Erythroblast (primary cell): ENCODE measurements around the gene CPSF2.
"Not testable (repeated sequence)": the region's sequence is repeated elsewhere in the genome, so short reads cannot be mapped to it uniquely, and the experiment has no call there.

Experiments
- DNase-seq, 2 experiments: peaks; one replicate each; lab custom pipeline; 2025; lab: John Stamatoyannopoulos, UW
- GATA1 ChIP-seq: IDR thresholded peaks from 2 replicates; pipeline ENCODE4 v1.6.1; 2011; ENCODE audit warnings: low read depth, mild to moderate bottlenecking, control low read depth, low read length, moderate library complexity
- POLR2A ChIP-seq: IDR thresholded peaks from 2 replicates; pipeline ENCODE4 v1.6.1; 2011; ENCODE audit warnings: mild to moderate bottlenecking, low read length

CPSF2 gene

DNA sequence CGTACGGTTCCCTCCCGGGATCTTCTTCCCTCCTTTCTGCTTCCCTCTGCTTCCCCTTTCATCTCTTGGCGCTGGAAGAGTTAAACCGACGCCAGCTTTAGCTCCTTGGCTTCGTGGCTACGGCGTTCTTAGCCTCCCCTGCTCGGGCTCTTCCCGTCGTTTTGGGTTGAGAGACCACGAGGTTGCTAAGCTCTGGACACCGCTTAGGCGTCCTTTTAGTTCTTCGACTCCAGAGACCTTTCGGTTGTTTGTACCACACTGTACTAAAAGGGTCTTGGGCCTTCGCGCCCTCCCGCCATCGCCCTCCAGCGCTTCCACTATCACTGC is 545 bp downstream of the CPSF2 start:
- peak; percentile 58 to 77 for DNase-seq
- no peak for TF ChIP-seq GATA1
- no peak for TF ChIP-seq POLR2A

DNA sequence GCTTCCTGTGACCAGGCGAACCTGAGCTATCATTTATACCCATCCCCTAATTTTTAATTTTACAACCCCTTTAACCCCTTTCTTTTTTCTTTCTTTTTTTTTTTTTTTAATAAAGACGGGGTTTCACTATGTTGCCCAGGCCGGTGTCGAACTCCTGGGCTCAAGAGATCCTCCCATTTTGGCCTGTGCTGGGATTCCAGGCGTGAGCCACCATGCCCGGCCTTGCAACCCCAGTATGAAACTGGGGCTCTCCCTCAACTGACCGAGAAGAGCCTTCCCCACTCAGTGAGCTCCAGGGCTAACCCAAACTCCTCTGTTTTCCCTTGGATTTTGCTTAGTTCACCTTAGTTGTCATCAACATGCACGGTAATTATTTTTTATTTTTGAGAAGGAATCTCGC is 992 bp downstream of the CPSF2 start:
- TF ChIP-seq POLR2A (no peak), GATA1 (no peak)
- DNase-seq: peak; percentile 40 to 52

DNA sequence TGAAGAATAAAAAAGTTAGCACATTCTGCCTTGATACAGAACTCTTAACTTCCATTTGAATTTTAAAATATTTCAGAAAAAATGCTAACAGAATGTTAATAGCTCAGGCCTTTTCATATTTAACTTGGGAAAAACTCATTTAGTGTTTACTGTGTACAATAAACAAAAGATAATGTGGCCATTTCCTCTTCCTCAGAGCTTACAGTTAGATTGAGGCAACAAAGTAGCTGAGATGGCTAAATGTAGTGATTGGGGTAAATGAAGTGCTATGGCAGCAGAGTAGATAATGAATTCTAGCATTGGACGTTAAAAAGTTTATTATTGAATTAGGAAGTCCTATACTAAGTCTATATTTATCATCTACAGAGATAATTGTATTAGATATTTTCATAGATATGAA is 12.7 kb downstream of the CPSF2 start:
- no peak for TF ChIP-seq GATA1
- no peak for TF ChIP-seq POLR2A
- DNase-seq: no peak

DNA sequence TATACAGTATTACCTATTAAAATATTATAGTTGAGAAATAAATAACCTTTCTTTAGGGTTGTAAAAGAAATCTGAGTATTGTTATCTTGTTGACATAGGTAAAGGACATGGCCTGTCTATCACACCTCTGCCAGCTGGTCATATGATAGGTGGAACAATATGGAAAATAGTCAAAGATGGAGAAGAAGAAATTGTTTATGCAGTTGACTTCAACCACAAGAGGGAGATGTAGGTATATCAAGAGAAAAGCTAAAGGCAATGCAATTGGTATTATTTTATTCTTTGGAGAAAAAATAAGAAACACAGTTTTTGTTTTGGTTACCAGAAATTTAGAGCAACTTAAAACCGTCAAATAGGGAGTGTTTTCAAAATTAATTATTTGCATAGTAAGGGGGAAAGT is 13.5 kb downstream of the CPSF2 start:
- DNase-seq: peak; percentile 37 to 43
- TF ChIP-seq GATA1 (no peak), POLR2A (no peak)

DNA sequence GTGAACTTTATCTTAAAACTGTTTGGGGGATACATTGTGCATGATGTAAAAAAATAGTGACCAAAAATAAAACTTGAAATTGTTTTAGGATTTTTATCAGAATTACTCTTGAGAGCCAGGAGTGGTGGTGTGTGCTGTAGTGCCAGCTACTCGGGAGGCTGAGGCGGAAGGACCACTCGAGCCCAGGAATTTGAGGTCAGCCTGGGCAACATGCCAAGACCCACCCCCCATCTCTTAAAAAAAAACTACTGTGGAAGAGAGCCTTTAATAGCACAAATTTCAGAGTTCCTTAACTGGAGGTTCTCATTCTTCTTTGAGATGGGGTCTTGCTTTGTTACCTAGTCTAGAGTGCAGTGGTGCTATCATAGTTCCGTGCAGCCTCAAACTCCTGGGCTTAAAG is 21.5 kb downstream of the CPSF2 start:
- DNase-seq: no peak
- TF ChIP-seq GATA1 (no peak), POLR2A (no peak)

DNA sequence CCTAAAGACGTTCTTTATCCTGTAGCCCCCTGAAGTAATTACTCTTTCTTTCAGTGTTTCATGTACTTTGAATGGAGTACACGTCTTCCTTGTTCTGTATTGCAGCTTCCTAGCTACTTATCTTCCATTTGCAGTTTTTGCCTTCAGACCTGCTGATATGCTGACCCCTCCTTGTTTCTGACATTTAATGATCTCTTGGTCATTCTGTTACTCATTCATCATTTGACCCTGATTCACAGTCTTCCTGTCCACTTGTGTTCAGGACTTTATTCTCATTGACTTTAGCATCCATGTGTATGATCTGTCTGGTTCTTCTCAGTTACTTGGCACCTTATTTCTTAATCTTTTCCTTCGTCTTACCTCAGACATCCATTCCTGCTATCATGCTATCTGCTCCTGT is 22.2 kb downstream of the CPSF2 start:
- DNase-seq: peak; percentile 46 to 68
- TF ChIP-seq GATA1 (no peak), POLR2A (no peak)

DNA sequence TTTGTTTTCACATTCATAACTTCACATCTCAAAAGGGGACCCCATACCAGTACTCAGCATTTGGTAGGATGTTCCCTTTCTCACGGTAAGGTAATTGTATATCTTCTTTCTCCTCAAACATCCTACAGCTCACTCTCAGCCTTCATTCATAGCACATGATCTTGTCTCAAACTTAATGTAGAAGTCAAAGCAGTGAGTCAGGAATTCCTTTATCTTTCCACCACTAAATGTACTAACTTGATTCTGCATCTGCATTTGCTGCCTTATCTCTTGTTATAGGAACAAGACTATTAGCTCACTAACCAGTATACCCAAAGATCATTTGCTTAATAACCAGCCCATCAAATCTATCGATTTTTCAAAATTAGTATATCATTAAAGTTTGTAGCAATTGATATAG is 22.9 kb downstream of the CPSF2 start:
- TF ChIP-seq POLR2A: no peak
- no peak for TF ChIP-seq GATA1
- peak; percentile 41 to 61 for DNase-seq

DNA sequence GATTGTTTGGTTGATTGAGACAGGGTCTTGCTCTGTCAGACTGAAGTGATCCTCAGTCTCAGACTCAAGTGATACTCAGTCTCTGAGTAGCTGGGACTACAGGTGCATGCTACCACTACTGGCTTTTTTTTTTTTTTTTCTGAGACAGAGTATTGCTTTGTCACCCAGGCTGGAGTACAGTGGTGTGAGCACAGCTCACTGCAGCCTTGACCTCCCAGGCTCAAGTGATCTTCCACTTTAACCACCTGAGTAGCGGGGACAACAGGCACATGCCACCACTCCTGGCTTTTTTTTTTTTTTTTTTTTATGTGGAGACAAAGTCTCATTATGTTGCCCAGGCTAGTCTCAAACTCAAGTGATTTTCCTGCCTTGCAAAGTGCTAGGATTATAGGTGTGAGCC is 31.8 kb downstream of the CPSF2 start:
- TF ChIP-seq GATA1 (no peak), POLR2A (no peak)
- DNase-seq: no peak

DNA sequence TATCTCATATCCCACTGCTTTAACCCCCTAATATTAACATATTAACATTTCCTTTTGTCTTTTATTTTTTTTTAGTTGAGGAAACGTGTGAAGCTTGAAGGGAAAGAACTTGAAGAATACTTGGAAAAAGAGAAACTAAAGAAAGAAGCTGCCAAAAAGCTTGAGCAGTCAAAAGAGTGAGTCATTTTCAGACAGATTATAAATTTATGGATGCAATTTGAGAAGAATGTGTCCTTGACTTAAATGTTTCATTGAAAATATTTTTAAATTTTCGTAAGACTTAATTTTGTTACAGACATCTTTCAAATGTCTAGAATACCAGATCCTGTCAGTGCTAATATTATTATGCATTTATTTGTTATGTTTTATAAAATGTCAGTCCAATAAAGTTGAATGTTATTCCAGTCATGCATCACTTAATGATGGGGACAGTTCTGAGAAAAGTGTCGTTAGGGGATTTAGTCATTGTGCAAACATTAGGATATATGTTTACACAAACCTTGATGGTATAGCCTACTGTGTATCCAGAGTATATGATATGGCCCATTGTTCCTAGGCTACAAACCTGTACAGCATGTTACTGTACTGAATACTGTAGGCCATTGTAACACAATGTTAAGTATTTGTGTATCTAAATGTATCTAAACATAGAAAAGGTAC is 32.6 kb downstream of the CPSF2 start:
- TF ChIP-seq POLR2A (no peak), GATA1 (no peak)
- DNase-seq: no peak

DNA sequence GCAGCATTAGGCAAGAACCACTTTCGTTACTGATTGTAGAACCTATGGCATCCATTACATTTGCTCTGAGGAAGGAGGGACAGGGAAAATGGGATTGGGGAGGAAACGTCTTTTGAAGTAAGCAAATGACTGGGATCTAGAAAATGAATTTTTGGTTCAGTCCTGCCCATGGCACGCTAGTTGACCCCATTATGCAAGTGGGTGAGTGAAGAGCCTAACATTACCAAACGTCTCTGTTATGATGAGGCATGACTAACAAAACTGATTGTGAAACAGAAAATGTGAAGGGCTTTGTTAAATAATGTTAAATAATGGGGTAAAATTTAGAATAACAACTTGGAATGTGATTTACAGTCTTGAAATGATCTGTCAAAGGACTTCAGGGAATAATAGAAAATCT is 38.9 kb downstream of the CPSF2 start:
- DNase-seq: no peak
- TF ChIP-seq POLR2A (no peak), GATA1 (no peak)

DNA sequence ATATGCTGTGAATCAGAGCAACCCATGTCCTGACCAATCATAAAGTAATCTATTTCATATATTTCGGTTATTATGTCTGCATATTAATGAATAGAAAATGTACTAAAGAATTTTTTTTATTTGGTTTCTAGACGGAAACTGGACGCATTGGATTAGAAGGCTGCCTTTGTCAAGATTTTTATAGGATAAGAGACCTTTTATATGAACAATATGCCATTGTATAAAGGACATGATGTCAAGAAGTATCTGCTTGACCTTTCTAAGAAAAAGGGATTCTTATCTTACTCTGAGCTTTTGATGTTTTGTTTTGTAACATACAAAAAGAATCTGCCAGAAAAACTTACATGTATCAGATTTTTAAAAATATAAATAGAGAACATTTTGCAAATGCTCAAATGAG is 39.8 kb downstream of the CPSF2 start:
- TF ChIP-seq POLR2A (no peak), GATA1 (no peak)
- DNase-seq: no peak

DNA sequence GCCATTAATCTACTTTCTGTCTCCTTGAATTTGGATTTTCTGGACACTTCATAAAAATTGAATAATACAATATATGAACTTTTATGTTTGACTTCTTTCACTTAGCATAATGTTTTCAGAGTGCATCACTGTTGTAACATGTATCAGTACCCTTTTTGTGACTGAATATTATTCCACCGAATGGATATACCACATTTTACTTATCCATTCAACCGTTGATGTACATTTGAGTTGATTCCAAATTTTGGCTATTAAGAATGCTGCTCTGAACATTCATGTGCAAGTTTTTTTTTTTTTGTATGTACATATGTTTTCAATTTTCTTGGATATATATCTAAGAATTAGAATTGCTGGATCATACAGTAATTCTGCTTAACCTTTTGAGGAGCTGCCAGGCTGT is 43.2 kb downstream of the CPSF2 start:
- DNase-seq: no peak
- no peak for TF ChIP-seq GATA1
- TF ChIP-seq POLR2A: no peak

DNA sequence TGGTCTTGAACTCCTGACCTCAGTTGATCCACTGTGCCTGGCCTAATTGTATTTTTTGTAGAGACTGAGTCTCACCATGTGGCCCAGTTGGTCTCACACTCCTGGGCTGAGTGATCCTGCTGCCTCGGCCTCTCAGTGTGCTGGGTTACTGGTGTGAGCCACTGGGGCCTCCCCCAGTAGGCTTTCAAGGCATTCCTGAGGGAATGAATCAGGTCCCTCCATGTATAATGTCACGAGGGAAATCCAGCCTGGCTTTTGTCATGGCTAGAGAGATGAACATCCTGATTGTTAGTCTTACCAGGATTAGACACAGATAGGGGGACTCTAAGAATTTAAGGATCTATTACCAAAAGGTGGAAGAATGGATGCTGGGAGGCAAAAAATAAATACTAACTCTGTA is 51.9 kb downstream of the CPSF2 start:
- TF ChIP-seq POLR2A (no peak), GATA1 (no peak)
- no peak for DNase-seq

DNA sequence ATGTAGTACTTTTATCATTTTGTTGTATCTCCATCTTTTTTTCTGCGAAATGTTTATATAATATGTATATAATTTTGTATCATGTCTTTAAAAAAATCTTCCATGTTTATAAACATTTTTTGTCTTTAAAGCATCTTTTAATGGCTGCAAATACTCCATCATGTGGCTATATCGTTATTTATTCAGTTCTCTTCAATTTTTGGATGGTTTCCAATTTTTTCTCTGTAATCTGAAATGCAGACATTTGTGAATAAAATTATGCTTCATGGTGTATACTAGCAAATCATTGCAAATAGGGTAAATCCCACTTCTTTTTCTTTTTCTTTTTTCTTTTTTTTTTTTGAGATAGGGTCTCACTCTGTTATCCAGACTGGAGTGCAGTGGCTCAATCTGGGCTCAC is 54.0 kb downstream of the CPSF2 start:
- no peak for DNase-seq
- TF ChIP-seq GATA1: no peak
- no peak for TF ChIP-seq POLR2A

DNA sequence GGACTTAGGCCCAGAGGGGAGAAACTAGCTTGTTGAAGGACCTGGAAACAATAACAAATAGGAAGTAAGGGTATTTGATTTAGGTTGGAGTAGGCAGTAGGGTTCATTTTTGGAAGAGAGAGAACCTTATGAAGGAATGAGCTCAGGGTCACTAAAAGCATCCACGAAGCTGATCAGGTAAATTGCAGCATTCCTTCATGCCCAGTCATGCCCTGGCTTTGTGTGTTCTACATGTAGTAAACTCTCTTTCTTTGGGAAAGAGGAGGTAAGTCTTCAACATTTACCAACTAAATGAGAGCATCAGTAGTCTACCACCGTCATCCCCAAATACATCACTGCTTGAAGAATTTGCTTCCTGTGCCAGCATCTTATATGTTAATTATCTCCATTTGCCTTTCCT is 54.7 kb downstream of the CPSF2 start:
- DNase-seq: no peak
- TF ChIP-seq POLR2A: no peak

DNA sequence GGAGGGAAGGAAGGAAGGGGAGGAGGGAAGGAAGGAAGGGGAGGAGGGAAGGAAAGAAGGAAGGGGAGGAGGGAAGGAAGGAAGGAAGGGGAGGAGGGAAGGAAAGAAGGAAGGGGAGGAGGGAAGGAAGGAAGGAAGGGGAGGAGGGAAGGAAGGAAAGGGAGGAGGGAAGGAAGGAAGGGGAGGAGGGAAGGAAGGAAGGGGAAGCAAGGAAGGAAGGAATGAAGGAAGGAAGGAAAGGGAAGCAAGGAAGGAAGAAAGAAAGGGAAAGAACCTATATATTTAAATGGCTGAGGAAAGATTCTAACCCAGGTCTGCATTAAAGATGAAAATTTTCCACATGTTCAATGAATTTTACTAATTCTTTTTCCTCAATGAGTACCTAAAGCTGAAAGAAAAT is 57.4 kb downstream of the CPSF2 start:
- DNase-seq: not testable (repeated sequence)

DNA sequence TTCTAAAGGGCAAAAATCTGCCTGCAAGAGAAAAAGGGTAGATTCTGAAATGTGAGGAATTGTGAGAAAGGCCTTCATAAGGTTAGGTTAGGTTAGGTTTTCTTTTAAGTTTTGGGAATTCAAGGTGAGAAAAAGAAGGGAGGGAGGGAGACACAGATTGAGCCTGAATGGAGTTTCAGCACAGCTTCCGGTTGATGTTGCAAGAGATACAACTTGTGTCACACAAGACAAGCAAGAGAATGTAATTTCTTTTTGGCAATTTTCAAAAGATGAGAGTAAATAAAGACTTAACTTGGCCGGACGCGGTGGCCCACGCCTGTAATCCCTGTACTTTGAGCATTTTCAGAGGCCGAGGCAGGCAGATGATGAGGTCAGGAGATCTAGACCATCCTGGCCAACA is 63.8 kb downstream of the CPSF2 start:
- TF ChIP-seq GATA1 (no peak), POLR2A (no peak)
- DNase-seq: no peak

DNA sequence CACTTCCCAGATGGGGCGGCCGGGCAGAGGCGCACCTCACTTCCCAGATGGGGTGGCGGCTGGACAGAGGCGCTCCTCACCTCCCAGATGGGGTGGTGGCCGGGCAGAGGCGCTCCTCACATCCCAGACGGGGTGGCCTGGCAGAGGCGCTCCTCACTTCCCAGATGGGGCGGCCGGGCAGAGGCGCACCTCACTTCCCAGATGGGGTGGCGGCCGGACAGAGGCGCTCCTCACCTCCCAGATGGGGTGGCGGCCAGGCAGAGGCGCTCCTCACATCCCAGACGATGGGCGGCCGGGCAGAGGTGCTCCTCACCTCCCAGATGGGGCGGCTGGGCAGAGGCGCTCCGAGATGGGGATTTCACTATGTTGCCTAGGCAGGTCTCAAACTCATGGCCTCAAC is 65.8 kb downstream of the CPSF2 start:
- DNase-seq: not testable (repeated sequence)
